GM10266 (cell line): ENCODE measurements around the gene TRABD.
A peak's percentile ranks its signal among the peaks of the same experiment; 100 is the strongest.

Source experiments
- DNase-seq: peaks from one replicate; pipeline ENCODE4 v3.0.0; 2012; ENCODE audit errors: extremely low spot score
- TF ChIP-seq, protein P1 (sequence below): IDR thresholded peaks from 2 replicates; pipeline ENCODE4 v1.5.1; 2012; ENCODE audit warnings: mild to moderate bottlenecking, low read depth; ENCODE audit not compliant: control insufficient read depth, insufficient read depth; ENCODE audit errors: missing control alignments

TRABD gene

DNA sequence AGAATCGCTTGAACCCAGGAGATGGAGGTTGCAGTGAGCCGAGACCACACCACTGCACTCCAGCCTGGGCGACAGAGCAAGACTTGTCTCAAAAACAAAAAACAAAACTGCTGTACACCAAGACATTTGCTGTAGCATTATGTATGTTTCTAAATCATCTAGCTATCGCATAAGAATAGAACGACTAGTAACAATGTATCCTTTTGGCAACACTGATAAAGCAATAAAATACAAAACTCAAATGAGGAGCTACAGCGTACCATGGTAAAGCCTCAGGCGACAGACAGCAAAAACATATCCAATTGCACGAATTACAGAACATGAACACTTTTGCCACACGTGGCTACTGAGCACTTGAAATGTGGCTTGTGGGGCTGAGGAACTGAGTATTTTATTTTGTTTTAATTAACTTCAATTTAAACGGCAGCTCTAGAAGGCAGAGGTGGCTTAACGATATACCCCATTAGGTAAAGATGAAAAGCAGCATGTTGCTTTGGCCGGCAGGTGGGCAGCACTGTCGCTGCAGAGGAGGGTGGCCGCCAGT lies 56.8 kb downstream of the TRABD start:
- DNase-seq, result no peak
- TF ChIP-seq, protein P1, sequence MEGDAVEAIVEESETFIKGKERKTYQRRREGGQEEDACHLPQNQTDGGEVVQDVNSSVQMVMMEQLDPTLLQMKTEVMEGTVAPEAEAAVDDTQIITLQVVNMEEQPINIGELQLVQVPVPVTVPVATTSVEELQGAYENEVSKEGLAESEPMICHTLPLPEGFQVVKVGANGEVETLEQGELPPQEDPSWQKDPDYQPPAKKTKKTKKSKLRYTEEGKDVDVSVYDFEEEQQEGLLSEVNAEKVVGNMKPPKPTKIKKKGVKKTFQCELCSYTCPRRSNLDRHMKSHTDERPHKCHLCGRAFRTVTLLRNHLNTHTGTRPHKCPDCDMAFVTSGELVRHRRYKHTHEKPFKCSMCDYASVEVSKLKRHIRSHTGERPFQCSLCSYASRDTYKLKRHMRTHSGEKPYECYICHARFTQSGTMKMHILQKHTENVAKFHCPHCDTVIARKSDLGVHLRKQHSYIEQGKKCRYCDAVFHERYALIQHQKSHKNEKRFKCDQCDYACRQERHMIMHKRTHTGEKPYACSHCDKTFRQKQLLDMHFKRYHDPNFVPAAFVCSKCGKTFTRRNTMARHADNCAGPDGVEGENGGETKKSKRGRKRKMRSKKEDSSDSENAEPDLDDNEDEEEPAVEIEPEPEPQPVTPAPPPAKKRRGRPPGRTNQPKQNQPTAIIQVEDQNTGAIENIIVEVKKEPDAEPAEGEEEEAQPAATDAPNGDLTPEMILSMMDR, result no peak

DNA sequence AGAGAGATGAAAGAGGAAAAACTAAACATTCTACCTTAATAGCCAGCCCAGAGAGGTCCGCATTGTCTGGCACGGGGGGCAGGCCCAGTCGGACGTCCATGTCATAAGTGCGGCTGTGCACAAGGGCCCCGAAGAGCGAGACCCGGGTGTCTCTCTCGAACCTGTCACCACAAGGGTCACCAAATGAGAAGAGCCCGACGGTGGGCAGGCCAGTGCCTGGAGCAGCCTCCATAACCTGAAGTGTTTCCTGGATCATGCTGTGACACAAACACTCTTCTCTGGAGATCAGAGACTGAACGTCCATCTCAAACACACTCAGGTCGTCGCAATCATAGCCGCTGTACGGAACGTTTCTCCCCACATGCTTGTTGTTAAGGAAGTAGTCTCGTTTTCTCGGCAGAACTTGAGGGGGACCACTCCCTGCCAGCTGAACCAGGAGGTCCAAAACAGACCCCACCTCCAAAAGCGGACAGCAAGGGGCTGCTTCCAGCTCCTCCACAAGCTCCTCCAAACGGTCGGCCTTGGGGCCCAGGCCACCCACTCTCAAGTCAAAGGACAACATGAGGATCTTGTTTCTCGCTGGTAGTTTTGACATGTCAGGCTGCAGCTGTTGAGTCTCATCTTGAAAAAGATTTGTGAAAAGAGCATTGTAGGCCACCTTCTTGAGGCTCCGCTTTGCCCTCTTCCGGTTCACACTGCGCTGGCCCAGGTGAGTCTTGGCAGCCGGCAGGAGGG lies 58.1 kb downstream of the TRABD start:
- TF ChIP-seq, protein P1, result no peak
- no peak for DNase-seq

DNA sequence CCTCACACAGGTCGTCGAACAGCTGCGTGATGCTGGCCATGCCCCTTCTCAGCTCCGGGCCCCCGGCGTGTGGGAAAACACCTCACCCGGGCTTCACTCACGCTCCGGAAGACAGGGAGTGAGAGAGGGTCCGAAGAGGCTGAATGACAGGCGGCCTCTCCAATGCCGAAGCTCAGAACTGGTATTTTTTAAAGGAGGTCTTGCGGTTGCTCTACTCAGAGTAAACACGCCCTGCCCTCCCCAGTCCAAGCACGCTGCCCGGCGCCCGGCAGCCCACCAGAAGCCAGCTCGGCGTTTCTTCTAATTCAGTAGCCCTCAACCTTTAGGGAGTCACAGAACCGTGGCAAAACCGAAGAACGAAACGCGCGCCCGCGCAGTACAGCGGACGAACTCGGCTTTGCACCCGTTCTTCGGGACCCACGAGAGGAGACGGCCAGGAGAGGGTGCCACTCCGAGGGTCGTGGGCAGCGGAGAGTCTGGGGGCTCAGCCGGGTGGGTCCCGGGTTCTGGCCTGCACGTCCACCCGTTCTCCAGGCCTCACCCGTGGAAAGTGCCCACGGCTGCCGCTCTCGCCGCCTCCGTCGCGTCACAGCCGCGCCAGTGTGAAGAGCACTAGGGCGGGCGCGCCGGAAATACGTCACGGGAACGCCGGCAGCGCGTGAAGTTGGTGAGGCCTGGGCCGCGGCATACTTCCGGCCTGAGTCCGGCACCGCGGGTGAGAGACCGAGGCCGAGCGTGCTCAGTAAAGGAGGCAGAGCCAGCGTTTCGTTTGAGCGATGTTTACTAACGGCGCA lies 58.9 kb downstream of the TRABD start, which contains the start of gene TUBGCP6:
TUBGCP6 (minus strand) TSS at position 604 of the 794 bp plus-strand sequence; CDS start at position 40, 564 bp downstream.
- DNase-seq, result peak; percentile 95
- TF ChIP-seq, protein P1, result peak; percentile 1

DNA sequence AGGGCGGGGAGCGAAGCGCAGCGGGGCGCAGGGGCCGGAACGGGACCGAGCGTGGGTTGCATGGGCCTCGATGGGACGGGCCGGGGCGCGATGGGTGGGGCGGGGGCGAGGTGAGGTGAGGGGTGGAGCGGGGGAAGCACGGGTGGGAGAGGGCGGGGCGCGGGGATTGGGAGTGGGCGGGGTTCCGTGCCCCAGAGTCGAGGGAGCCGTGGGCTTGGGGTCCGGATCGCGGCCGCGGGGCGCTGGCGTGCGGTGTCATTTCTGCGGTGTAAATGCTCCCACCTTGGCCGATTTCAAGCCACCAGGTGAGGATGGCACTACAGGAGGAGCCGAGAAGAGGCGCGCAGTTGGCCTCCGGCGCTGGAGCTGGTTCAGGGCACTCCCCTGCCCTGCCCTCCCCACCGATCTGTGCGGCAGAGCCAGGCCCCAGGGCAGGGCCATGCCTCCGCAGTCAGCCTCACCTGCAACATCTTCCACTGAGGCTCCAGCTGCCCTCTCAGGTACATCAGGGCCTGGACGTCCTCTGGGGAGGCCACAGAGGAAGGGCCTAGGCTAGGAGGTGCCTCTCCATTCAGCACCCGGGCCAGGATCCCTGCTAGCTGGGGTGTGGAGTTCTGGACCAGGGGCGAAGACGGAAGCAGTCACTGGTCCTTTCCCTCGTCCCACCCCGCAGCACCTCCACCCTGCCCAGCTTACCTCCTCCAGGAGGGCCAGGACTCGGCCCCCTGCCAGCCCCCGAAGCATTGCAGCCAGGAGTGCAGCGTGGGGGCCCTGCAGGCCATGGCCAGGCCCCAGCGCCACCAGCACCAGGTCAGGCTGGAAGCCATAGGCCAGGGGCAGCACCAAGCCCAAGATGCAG lies 59.7 kb downstream of the TRABD start:
- DNase-seq, result no peak
- TF ChIP-seq, protein P1, result no peak

DNA sequence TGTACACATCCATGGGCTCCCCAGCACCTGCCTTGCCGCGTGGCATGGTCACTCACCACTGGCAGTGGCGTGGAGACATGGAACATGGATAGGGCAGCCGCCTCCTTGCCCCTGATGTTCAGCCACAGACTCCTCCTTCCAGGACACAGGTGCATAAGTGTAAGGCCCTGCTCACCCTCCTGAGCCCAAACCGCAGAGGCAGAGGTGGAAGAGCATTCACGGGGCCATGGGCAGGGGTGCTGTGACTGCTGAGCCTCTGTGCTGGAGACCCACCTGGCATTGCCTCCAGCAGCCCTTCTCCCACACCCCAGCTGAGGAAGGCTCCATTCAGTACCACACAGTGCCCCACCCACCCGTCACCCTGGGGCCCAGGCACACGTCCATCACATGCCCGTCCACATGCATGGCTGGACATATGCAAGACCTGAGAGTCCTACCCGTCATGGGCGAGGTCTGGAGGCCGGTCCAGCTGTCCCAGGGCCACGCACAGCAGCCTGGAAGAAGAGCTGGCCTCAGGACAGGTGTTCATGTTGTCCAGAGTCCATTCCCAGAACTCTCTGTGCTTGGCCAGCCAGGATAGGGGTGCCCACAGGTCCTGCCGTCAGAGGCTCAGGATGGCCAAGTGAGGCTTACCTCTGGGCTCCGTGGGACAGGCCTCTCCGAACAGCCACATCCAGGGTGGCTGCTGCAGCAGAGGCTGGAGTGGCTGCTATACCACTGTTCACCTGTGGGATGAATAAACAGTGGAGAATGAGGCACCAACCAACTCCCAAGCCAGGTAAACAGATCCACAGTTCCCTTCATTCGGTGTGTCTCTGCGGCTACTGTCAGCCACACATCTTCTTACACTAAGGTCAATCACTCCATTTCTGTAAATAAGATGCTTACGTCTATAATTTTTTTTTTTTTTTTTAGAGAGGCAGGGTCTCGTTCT lies 60.8 kb downstream of the TRABD start:
- no peak for DNase-seq
- TF ChIP-seq, protein P1, result no peak

DNA sequence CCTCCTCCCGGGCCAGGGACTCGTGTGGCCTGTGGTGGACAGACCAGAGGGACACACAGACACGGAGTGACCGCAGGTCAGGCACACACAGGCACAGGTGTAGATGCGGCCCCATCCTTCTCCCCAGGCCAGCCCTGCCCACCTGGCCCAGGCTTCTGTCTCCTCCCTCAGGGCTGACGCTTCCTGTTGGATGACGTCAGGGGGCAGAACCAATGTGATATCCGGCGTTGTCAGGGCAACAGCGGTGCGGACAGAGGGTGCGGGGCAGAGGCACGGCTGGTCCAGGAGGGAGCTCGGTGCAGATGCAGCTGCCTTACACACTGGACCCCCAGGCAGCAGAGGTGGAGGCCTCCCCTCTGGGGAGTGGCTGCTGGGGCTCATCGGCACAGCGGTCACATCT lies 62.0 kb downstream of the TRABD start:
- TF ChIP-seq, protein P1, result no peak
- no peak for DNase-seq
